Body of pancreas (tissue), 4 donors: Measurements from ENCODE around the gene MARS1.

ENCODE experiments used
- POLR2A ChIP-seq, 3 donors: fragments of 450-650 bp; IDR thresholded peaks; one replicate each; pipeline ENCODE4 v1.6.1; 2016; ENCODE audit warnings: antibody characterized with exemption in 3 of 3, mild to moderate bottlenecking in 2 of 3
- TF ChIP-seq, protein P1 (sequence below), 7 experiments: fragments of 450-650 bp in 4 of 7; fragments of 200-600 bp in 3 of 7; sonication (generic) in 3 of 7; IDR thresholded peaks; one replicate each; pipeline ENCODE4 v1.5.1; 2016 to 2019; ENCODE audit warnings: antibody characterized with exemption in 7 of 7

DNA sequence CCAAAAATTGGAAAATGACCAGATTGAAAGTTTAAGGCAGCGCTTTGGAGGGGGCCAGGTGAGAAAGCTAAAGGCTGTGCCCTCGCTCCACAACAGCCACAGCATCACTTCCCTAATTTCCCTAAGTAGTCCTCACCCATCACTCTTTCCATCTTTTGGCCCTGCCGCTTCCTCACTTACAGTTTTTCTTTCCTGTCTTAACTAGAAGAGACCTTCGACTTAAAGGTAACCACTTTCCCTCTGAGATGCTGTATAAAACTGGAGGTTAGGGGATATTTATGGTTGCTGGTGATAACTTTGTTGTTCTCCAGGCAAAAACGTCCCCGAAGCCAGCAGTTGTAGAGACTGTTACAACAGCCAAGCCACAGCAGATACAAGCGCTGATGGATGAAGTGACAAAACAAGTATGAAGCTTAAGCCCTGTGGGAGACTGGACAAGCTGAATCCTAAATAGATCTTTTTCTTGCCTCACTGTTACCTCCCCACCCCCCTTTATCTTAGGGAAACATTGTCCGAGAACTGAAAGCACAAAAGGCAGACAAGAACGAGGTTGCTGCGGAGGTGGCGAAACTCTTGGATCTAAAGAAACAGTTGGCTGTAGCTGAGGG, 28.2 kb downstream of the MARS1 start:
- TF ChIP-seq, protein P1, sequence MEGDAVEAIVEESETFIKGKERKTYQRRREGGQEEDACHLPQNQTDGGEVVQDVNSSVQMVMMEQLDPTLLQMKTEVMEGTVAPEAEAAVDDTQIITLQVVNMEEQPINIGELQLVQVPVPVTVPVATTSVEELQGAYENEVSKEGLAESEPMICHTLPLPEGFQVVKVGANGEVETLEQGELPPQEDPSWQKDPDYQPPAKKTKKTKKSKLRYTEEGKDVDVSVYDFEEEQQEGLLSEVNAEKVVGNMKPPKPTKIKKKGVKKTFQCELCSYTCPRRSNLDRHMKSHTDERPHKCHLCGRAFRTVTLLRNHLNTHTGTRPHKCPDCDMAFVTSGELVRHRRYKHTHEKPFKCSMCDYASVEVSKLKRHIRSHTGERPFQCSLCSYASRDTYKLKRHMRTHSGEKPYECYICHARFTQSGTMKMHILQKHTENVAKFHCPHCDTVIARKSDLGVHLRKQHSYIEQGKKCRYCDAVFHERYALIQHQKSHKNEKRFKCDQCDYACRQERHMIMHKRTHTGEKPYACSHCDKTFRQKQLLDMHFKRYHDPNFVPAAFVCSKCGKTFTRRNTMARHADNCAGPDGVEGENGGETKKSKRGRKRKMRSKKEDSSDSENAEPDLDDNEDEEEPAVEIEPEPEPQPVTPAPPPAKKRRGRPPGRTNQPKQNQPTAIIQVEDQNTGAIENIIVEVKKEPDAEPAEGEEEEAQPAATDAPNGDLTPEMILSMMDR (IDR thresholded peaks at IDR 0.05), result no peak
- TF ChIP-seq POLR2A (IDR thresholded peaks at IDR 0.05), result no peak
